Hindlimb muscle (tissue), 1 donor: Measurements from ENCODE around the gene PRKN. TPM values are rescaled to one million over a fixed set of nuclear protein-coding genes. Genes with fewer than 3 reads are reported as not detected.

Experiments
- DNase-seq: peaks from one replicate; pipeline ENCODE4 v3.0.0-alpha.2; 2013
- polyA plus RNA-seq: library from polyadenylated mRNA; unstranded; fragments of 120-200 nt; gene quantifications from one replicate; pipeline ENCODE4 v1.2.1, GENCODE V29; 2013; ENCODE audit not compliant: insufficient read length

Gene PRKN
- polyA plus RNA-seq, 1 donor: 4.5 TPM

DNA sequence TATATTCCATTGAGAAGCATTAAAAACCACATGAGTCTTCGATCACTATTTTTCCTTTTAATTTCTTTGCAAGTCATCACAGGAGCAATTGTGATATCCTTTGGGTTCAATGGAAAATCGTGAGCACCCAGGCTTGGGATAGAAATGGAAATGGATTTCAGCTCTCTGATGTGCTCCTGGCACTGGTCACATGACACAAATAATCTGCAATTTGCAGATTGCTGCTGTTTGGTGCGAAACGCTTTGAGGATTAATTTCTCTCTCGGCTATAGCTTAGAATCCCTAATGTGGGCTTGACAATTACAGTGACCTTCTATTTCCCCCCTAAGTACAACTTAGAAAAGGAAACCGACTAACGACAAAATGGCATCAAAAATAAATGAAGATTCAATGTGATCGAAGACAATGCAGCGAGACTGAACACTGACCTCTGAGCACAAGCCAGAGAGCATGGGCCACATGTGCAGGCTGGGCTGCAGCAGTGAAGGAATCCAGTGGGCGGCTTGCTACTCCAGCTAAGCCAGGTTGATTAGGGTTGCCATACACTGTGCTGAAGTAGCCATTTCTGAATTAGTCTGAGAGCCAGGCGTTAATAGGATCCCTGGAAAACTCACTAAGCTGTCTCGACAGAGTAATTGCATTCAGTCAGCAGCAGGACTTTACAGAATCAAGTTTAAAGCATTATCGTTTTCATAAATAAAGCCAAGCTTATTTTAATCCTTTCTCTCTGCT is 1151.9 kb downstream of the PRKN start:
- no peak for DNase-seq

DNA sequence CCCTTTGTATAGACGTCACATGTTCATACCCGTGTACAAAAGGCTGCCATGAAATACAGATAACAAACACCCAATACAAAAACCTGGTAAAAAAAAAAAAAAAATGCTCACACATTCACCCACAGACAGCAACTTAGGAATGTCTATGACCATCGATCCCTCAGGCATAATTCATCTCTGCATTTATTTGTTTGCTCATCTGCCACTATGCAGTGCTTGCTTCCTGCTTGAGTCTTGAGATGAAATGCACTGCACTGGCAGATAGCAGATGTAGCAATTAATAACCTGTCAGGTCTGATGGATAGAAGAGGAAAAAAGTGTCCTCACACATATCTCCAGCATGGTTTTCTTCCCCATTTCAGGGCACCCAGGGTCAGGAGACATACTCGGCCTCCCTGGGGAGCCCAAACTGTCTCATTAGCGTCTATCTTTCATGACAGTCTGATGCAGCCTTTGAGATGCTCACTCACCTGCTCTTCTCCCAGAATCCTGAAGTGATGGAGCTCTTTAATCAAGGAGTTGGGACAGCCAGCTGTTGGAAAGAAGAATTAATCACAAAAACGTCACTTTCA is 1158.6 kb downstream of the PRKN start:
- DNase-seq: no peak

DNA sequence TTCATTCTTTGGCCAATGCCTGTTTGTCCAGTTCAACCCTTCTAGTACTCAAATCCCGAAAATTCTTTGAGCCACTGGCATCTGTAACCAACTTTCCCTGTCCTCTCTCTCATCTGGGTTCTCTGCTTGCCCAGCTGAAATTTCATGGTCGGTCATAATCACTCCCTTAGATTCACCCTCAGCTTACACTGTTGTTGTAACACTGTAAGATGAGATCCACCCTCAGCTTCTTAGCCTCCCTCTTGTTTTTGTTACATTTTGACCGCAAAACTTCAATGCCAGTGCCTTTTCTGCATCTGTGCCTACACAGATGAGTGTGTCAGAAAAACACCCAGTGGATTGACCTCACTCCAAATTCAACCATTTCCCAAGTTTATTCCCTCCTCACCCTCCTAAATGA is 1162.6 kb downstream of the PRKN start:
- no peak for DNase-seq

DNA sequence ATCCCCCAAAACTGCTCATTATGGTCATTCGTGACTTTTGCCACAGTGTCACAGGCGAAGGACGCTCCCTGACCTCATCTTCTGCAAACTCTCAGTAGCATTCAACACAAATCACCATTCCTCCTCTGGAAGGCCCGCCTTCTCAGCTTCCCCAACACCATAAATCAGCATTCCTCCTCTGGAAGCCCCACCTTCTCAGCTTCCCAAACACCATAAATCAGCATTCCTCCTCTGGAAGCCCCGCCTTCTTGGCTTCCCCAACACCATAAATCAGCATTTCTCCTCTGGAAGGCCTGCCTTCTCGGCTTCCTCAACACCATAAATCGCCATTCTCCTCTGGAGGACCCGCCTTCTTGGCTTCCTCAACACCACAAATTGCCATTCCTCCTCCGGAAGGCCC is 1165.7 kb downstream of the PRKN start:
- no peak for DNase-seq

DNA sequence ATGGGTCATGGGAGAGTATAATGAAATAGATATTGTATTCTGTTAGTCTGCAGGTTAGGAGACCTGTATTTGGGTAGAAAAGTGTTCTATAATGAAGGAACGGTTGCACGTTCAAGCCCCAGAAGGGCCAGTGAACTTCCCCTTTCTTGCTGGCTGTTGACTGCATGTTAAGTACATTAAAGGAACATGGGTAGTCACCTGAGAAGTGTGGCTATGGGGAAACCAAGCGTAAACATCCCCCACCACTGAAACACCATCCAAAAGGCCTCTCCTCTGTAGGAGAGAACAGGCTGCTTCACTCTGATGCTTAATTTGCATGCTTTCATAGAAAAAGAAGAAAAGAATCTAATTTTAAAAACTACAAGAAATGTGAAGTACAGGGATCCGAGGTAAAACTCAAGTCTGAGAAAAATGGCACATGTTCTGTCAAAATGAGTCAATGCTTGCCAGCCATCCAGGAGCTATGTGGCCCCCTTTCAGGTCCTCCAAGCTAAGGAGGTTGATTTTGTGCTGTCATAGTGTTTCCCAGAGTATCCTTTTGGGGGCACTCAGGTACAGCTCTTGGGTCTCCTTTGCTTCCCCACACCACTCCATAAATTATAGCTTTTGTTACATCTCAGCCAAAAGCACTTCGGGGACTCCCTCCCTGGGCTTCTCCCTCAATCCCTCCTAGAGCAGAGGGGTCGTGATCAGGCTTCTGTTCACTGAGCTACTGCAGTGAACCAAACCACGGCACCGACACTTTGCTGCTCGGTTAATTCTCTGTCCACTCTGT is 1170.0 kb downstream of the PRKN start:
- DNase-seq: no peak

- DNase-seq: no peak
Observed at GRCh38 chr6:161554883-161555282, 1172.7 kb downstream of the PRKN start.

GRCh38 chr6:161549977-161550655 is 1177.5 kb downstream of the PRKN start:
- DNase-seq: no peak

DNA sequence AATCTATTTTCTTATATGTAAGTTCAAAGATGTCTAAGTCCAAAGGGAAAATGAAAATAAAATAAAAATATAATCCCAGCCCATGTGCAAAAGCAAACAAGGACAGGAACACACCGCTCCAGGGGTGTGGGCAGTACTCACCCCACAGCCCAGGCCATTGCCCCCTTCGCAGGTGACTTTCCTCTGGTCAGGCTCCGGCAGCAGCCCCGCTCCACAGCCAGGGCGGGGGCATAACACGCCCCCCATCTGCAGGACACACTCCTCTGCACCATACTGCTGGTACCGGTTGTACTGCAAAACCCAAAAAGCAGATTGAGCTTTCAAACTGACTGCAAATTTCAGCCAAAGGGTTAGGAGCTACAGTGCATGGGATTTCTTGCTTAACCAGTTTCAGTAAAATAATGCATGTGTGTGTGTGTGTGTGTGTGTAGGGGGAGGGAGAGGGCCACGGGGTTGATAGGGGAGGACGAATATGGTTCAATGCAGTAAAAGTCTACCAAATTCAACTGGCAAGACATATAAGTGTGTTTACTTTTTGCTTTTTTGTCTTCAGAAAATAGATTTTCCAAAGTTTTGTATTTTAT is 1178.8 kb downstream of the PRKN start:
- DNase-seq: no peak

- DNase-seq: no peak
Observed at GRCh38 chr6:161547617-161548016, 1179.9 kb downstream of the PRKN start.

- no peak for DNase-seq
Observed at GRCh38 chr6:161546632-161547031, 1180.9 kb downstream of the PRKN start.

GRCh38 chr6:161545741-161546140 is 1181.8 kb downstream of the PRKN start:
- DNase-seq: no peak

DNA sequence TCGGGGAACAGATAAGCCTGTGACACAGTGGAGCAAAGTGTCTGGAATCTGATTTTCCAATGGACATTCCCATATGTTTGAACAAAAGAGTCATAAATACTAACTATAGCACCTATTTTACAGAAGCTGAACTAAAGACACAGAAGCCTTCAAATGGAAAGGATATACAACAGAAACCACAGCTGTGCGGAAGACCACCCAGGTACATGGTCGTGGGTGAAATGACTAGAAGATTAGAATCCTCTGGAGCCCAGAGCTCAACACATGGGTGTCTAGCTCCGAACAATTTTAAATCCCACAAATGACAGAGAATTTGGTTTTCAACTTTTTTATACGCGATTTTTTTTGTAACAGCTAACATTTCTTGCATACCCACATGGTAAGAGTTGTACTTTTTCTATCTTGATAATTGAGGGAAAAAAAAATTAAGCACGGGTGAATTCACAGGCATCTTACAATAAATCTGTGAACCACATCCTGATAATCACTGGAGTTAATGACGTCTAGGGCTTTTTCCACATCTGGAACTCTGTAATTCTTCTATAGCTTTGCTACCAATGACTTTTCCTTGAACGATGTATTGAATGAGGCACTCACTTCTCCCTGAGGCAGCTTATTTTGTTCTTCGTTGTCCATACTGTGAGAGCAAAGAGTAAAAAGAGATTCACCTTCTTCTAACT is 1182.6 kb downstream of the PRKN start:
- no peak for DNase-seq

GRCh38 chr6:161543684-161544309 is 1183.8 kb downstream of the PRKN start:
- peak; percentile 5 for DNase-seq

DNA sequence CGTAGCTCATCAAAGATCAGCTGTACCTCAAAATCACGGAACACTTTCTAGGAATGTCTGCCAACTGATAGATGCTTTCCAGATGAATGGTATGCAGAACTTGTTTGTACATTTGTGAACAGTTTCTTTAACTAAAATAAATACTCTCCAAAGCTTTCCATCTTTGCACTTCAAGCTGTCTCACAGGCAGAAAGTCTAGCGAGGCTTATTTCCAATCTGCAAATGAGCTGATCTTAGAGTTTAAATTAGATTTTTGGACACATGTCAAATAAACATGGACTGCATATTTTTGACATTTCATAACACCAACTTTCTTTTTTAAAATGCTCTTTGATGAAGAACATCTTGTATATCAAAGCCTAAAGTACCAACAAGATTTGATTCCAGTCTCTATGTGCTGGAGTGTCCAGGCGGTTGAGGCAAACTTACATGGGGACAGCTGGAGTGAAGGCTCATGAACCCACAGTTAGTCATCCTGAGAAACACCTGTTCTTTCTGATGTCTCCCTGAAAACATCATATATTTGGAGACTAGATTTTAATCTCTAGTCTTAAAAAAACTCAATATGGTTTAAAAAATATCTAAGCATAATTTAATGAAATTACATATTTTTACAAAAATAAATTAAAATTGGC is 1185.1 kb downstream of the PRKN start:
- DNase-seq: no peak

GRCh38 chr6:161540532-161540931 is 1187.0 kb downstream of the PRKN start:
- no peak for DNase-seq

DNA sequence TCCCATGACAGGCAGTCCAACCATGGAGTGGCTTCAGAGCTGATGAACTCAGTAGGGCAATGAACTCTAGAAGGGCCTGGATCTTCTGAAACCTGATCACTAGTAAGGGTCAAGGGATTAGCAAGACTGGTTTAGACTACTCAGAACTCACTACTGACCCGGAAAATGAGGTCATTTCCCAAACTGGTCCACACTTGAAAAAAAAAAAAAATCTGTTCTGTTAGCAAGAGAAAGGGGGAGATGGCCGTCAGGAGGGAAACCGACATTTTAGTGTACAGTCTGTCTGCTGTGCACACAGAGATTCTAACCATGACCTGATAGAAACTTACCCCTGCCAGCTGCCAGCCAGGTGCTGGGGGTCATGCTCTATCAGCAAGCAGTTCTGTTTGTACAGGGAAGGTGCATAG is 1191.3 kb downstream of the PRKN start:
- no peak for DNase-seq

DNA sequence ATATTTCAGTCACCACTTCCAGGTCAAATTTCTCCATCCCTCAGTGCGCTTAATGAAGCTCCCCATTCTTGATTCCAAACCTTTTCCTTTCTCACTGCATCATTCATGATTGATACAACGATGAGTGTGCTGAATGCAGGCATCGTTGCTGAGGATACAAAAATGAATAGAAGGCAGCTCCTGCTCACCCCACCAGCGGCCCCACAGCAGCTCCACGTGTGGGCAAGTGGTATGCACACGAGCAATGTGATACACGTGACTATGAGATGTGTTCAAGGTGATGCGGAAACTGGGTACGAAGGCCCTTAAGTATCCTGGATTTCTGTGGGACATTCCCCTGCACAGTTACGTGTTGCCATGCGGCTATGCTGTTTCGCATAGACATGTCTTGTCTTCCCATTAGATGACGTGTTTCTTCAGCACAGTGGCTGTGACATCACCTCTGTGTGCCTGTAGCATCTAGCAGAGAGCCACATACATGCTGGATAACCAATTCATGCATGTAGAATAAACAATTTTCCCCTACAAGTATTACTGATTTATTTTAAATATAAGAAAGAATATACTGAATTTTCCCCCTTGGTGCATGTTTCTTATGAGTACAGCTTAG is 1193.2 kb downstream of the PRKN start:
- DNase-seq: no peak

GRCh38 chr6:161533266-161533665 is 1194.3 kb downstream of the PRKN start:
- no peak for DNase-seq

- no peak for DNase-seq
Observed at GRCh38 chr6:161532536-161532935, 1195.0 kb downstream of the PRKN start.

- DNase-seq: no peak
Observed at GRCh38 chr6:161526794-161527193, 1200.8 kb downstream of the PRKN start.

GRCh38 chr6:161523362-161523761 is 1204.2 kb downstream of the PRKN start:
- no peak for DNase-seq
